ENCODE results near the gene AGTR2. TPM values are rescaled to one million over a fixed set of nuclear protein-coding genes. Genes with fewer than 3 reads are reported as not detected.

The AGTR2 gene
- total and polyA plus RNA-seq, 2 donors (not counting 1 experiment from before 2014, with no cell fraction given) = not detected

DNA sequence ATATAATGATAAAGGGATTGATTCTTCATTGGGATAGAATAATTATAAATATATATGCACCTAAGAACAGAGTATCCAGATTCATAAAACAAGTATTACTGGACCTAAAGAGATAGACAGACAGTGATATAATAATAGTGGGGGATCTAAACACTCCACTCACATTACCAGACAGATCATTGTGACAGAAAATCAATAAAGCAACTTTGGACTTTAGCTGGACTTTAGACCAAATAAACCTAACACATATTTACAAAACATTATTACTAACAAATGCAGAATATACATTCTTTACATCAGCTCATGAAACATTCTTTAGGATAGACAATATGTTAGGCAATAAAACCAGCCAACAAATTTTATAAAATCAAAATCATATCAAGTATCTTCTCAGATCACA, 14.6 kb downstream of the AGTR2 start:
- Histone ChIP-seq H2AFZ (ENCODE audit: low read length) (no peak overlapping the region), H3K27ac (ENCODE audit: insufficient read depth, low read length) (no peak overlapping the region), H3K4me1 (ENCODE audit: control insufficient read depth, extremely low read depth, insufficient read depth, low read length) (no peaks in the 10 kb centered on the region), H4K20me1 (ENCODE audit: control insufficient read depth, extremely low read depth, insufficient read depth, low read length) (no peaks in the 10 kb centered on the region), H3K9ac (ENCODE audit: insufficient read depth, low read length) (no peak overlapping the region), H3K36me3 (ENCODE audit: control insufficient read depth, insufficient read depth, low read length) (no peaks in the 10 kb centered on the region), H3K9me3 (ENCODE audit: control insufficient read depth, insufficient read depth, low read depth, low read length) (no peaks in the 10 kb centered on the region), H3K79me2 (ENCODE audit: control insufficient read depth, insufficient read depth, low read length) (no peaks in the 10 kb centered on the region), H3K4me2 (ENCODE audit: extremely low read depth, insufficient read depth, low read length) (no peak overlapping the region), H3K4me3 (replicated peaks in 1 of 4; ENCODE audit: control extremely low read depth in 1 of 4, insufficient read depth in 1 of 4, low read depth in 3 of 4, low read length in 4 of 4) (no peak overlapping the region), H3K27me3 (ENCODE audit: control insufficient read depth, insufficient read depth, low read length) (no peaks in the 10 kb centered on the region)
- no peak for DNase-seq (ENCODE audit: low read depth in 2 of 2)
- TF ChIP-seq, protein P1, sequence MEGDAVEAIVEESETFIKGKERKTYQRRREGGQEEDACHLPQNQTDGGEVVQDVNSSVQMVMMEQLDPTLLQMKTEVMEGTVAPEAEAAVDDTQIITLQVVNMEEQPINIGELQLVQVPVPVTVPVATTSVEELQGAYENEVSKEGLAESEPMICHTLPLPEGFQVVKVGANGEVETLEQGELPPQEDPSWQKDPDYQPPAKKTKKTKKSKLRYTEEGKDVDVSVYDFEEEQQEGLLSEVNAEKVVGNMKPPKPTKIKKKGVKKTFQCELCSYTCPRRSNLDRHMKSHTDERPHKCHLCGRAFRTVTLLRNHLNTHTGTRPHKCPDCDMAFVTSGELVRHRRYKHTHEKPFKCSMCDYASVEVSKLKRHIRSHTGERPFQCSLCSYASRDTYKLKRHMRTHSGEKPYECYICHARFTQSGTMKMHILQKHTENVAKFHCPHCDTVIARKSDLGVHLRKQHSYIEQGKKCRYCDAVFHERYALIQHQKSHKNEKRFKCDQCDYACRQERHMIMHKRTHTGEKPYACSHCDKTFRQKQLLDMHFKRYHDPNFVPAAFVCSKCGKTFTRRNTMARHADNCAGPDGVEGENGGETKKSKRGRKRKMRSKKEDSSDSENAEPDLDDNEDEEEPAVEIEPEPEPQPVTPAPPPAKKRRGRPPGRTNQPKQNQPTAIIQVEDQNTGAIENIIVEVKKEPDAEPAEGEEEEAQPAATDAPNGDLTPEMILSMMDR (conservative IDR thresholded peaks at IDR 0.05 in 1 of 2, IDR thresholded peaks at IDR 0.05 in 1 of 2; ENCODE audit: low read depth in 1 of 2, low read length in 2 of 2) = no peak
- no peak for TF ChIP-seq EZH2 (IDR thresholded peaks at IDR 0.05; ENCODE audit: low read length, missing control alignments)

DNA sequence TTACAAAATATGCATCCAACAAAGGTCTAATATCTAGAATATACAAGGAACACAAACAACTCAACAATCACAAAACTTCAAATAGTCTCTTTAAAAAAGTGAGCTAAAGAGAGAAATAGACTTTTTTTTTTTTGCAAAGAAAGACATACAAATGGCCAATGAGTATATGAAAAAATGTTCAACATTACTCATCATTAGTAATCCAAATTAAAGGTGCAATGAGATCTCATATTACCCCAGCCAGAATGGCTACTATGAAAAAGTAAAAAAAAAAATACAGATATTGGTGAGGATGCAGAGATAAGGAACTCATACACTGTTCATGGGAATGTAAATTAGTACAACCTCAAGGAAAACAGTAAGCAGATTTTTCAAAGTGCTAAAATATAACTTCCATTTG, 24.1 kb downstream of the AGTR2 start:
- H3K79me2 ChIP-seq (ENCODE audit: control insufficient read depth, insufficient read depth, low read length) = no peaks in the 10 kb centered on the region
- no peak overlapping the region for H2AFZ ChIP-seq (ENCODE audit: low read length)
- H3K9ac ChIP-seq (ENCODE audit: insufficient read depth, low read length) = no peak overlapping the region
- DNase-seq (ENCODE audit: low read depth in 2 of 2) = no peak
- no peak for TF ChIP-seq EZH2 (IDR thresholded peaks at IDR 0.05; ENCODE audit: low read length, missing control alignments)
- TF ChIP-seq, protein P1 (conservative IDR thresholded peaks at IDR 0.05 in 1 of 2, IDR thresholded peaks at IDR 0.05 in 1 of 2; ENCODE audit: low read depth in 1 of 2, low read length in 2 of 2) = no peak
- H3K9me3 ChIP-seq (ENCODE audit: control insufficient read depth, insufficient read depth, low read depth, low read length) = no peaks in the 10 kb centered on the region
- H3K4me1 ChIP-seq (ENCODE audit: control insufficient read depth, extremely low read depth, insufficient read depth, low read length) = no peaks in the 10 kb centered on the region
- no peaks in the 10 kb centered on the region for H3K36me3 ChIP-seq (ENCODE audit: control insufficient read depth, insufficient read depth, low read length)
- H4K20me1 ChIP-seq (ENCODE audit: control insufficient read depth, extremely low read depth, insufficient read depth, low read length) = no peaks in the 10 kb centered on the region
- H3K4me2 ChIP-seq (ENCODE audit: extremely low read depth, insufficient read depth, low read length) = no peak overlapping the region
- H3K4me3 ChIP-seq (replicated peaks in 1 of 4; ENCODE audit: control extremely low read depth in 1 of 4, insufficient read depth in 1 of 4, low read depth in 3 of 4, low read length in 4 of 4) = no peak overlapping the region
- no peaks in the 10 kb centered on the region for H3K27me3 ChIP-seq (ENCODE audit: control insufficient read depth, insufficient read depth, low read length)
- no peak overlapping the region for H3K27ac ChIP-seq (ENCODE audit: insufficient read depth, low read length)

DNA sequence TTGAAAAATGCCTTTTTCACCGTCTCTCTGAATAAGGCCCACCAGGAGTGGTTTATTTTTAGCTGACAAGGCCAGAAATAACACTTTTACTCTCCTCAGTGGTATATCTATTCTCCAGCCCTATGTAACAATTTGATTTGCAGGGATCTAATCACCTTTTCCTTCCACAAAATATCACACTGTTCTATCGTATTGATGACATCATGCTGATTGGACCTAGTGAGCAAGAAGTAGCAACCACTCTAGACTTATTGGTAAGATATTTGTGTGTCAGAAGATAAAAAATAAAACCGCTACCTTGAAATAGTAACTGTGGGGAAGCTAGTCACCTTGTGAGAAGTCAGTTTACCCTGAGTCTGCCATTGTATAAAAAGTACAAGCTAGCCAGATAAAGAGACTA, 27.7 kb downstream of the AGTR2 start:
- Histone ChIP-seq H3K9ac (ENCODE audit: insufficient read depth, low read length) (no peak overlapping the region), H2AFZ (ENCODE audit: low read length) (no peak overlapping the region), H3K79me2 (ENCODE audit: control insufficient read depth, insufficient read depth, low read length) (no peaks in the 10 kb centered on the region), H3K36me3 (ENCODE audit: control insufficient read depth, insufficient read depth, low read length) (no peaks in the 10 kb centered on the region), H3K27me3 (ENCODE audit: control insufficient read depth, insufficient read depth, low read length) (no peaks in the 10 kb centered on the region), H3K4me1 (ENCODE audit: control insufficient read depth, extremely low read depth, insufficient read depth, low read length) (no peaks in the 10 kb centered on the region), H3K4me2 (ENCODE audit: extremely low read depth, insufficient read depth, low read length) (no peak overlapping the region), H3K27ac (ENCODE audit: insufficient read depth, low read length) (no peak overlapping the region), H3K4me3 (replicated peaks in 1 of 4; ENCODE audit: control extremely low read depth in 1 of 4, insufficient read depth in 1 of 4, low read depth in 3 of 4, low read length in 4 of 4) (no peak overlapping the region), H3K9me3 (ENCODE audit: control insufficient read depth, insufficient read depth, low read depth, low read length) (no peaks in the 10 kb centered on the region), H4K20me1 (ENCODE audit: control insufficient read depth, extremely low read depth, insufficient read depth, low read length) (no peaks in the 10 kb centered on the region)
- TF ChIP-seq, protein P1 (conservative IDR thresholded peaks at IDR 0.05 in 1 of 2, IDR thresholded peaks at IDR 0.05 in 1 of 2; ENCODE audit: low read depth in 1 of 2, low read length in 2 of 2) = no peak
- no peak for TF ChIP-seq EZH2 (IDR thresholded peaks at IDR 0.05; ENCODE audit: low read length, missing control alignments)
- DNase-seq (ENCODE audit: low read depth in 2 of 2) = no peak
